ENCODE results near the gene DNM3. TPM values are rescaled to one million over a fixed set of nuclear protein-coding genes. Genes with fewer than 3 reads are reported as not detected.

Gene DNM3
- total and polyA plus RNA-seq, 2 of the 8 experiments (the other 6 are each of a cell fraction or from before 2014, with no cell fraction given), result 2.0 to 8.5 TPM

DNA sequence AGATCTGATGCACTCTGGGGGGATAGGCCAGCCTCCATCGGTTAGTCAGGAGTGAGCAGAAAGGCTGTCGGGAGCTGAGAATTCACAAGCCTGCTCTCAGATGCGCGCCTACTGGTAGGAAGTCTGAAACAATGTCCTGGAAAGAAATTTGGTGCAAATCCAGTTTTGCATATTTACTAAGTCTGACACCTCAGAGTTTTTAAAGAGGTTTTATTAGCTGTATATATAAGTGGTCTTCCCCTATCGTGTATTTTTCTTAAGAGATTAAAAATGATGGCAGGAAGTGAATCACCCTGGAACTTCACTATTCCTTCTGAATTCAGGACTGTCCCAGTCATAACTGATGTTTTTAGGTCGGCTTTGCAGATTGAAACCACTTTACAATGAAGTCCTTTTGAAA lies 479.4 kb downstream of the DNM3 start:
- H2BK20ac ChIP-seq (ENCODE audit: low read length), result no peak overlapping the region
- H2AFZ ChIP-seq (ENCODE audit: low read length), result no peak overlapping the region
- H3K4ac ChIP-seq (replicated peaks; ENCODE audit: insufficient read length, low read depth, low read length), result no peak overlapping the region
- no peaks in the 10 kb centered on the region for H3K79me2 ChIP-seq (ENCODE audit: control insufficient read depth in 1 of 2, insufficient read depth in 2 of 2, low read length in 2 of 2)
- no peak overlapping the region for H3K56ac ChIP-seq (replicated peaks; ENCODE audit: insufficient read length, low read depth, low read length)
- H3K4me1 ChIP-seq (replicated peaks in 1 of 4; ENCODE audit: control insufficient read depth in 3 of 4, insufficient read depth in 4 of 4, low read length in 3 of 4), result peaks cover 0 to 5% (median under 1%) of the 10 kb centered on the region in 4 experiments; a peak in 4 of 7 replicates
- no peak overlapping the region for H3K14ac ChIP-seq (ENCODE audit: insufficient read length)
- no peaks in the 10 kb centered on the region for H4K20me1 ChIP-seq (replicated peaks in 1 of 2; ENCODE audit: control insufficient read depth in 1 of 2, insufficient read depth in 2 of 2, low read length in 2 of 2)
- no peak overlapping the region for H3K9ac ChIP-seq (replicated peaks in 1 of 4; ENCODE audit: extremely low read depth in 1 of 4, low read depth in 3 of 4, low read length in 3 of 4)
- no peak overlapping the region for H2BK12ac ChIP-seq (ENCODE audit: low read depth, low read length)
- no peak overlapping the region for H3K27ac ChIP-seq (ENCODE audit: low read depth, low read length)
- no peak overlapping the region for H3K18ac ChIP-seq (ENCODE audit: extremely low read depth, low read length)
- H3K9me3 ChIP-seq (ENCODE audit: insufficient read depth in 2 of 2, low read depth in 1 of 2, low read length in 1 of 2), result no peaks in the 10 kb centered on the region
- H4K5ac ChIP-seq (ENCODE audit: insufficient read length, low read depth, low read length), result no peak overlapping the region
- DNase-seq (ENCODE audit: low read depth in 1 of 2, low spot score in 2 of 2) (no peak), FAIRE-seq (no peak)
- H2BK15ac ChIP-seq (ENCODE audit: low read length), result no peak overlapping the region
- no peak overlapping the region for H4K8ac ChIP-seq (ENCODE audit: extremely low read depth, insufficient read depth, low read length)
- WGBS, 2 experiments (ENCODE audit: extremely low coverage in 1 of 2, insufficient coverage in 1 of 2, insufficient read length in 1 of 2, insufficient replicate concordance in 2 of 2, low coverage in 1 of 2, low lambda C conversion rate in 2 of 2, missing lambda C conversion rate in 1 of 2), result 89% methylated on average over 6 of the region's 6 CpGs; no CpG with 5 or more reads in 1 of the 2 experiments
- no peak overlapping the region for H3K23ac ChIP-seq (ENCODE audit: insufficient read length)
- H2BK5ac ChIP-seq (ENCODE audit: low read depth, low read length), result no peak overlapping the region
- no peak overlapping the region for H3K4me2 ChIP-seq (ENCODE audit: insufficient read depth in 1 of 2, low read depth in 2 of 2, low read length in 2 of 2)
- no peak overlapping the region for H3K4me3 ChIP-seq (ENCODE audit: extremely low read depth in 1 of 4, insufficient read depth in 2 of 4, low read depth in 3 of 4, low read length in 4 of 4)
- no peaks in the 10 kb centered on the region for H3K23me2 ChIP-seq (ENCODE audit: low read depth, low read length)
- ChIA-PET CTCF (ENCODE audit: partially characterized antibody) (interaction anchor here (0.9 to 1.6 kb wide), 2 partner anchors 78 to 79 kb away, joined by 3 read pairs; no protein-coding TSS in a partner anchor), POLR2A (ENCODE audit: partially characterized antibody) (no interaction called here)
- H2AK5ac ChIP-seq (ENCODE audit: low read depth, low read length), result no peak overlapping the region
- no peak overlapping the region for H2BK120ac ChIP-seq (replicated peaks; ENCODE audit: low read depth, low read length)
- H4K91ac ChIP-seq (replicated peaks; ENCODE audit: insufficient read length, low read length), result no peak overlapping the region
- no peaks in the 10 kb centered on the region for H3K27me3 ChIP-seq (replicated peaks in 1 of 4; ENCODE audit: control insufficient read depth in 3 of 4, extremely low read depth in 1 of 4, insufficient read depth in 3 of 4, low read length in 3 of 4)
- H3K79me1 ChIP-seq (ENCODE audit: low read depth, low read length), result no peaks in the 10 kb centered on the region
- TF ChIP-seq SRF (IDR thresholded peaks at IDR 0.05; ENCODE audit: low read depth, low read length), result no peak
- TF ChIP-seq TAF7 (optimal IDR thresholded peaks at IDR 0.05; ENCODE audit: borderline replicate concordance, low read depth, low read length), result no peak
- no peak for TF ChIP-seq BRCA1 (IDR thresholded peaks at IDR 0.05; ENCODE audit: low read depth, low read length)
- TF ChIP-seq TAF1 (IDR thresholded peaks at IDR 0.05; ENCODE audit: low read depth, low read length), result no peak
- TF ChIP-seq NRF1 (IDR thresholded peaks at IDR 0.05; ENCODE audit: low read depth, low read length), result no peak
- no peak for TF ChIP-seq HDAC2 (IDR thresholded peaks at IDR 0.05; ENCODE audit: borderline replicate concordance in 1 of 2, low read depth in 2 of 2, low read length in 2 of 2)
- no peak for TF ChIP-seq TCF12 (IDR thresholded peaks at IDR 0.05; ENCODE audit: low read depth, low read length)
- no peak for TF ChIP-seq RAD21 (IDR thresholded peaks at IDR 0.05 in 1 of 2, conservative IDR thresholded peaks at IDR 0.05 in 1 of 2; ENCODE audit: low read depth in 2 of 2, low read length in 2 of 2)
- no peak for TF ChIP-seq RNF2 (IDR thresholded peaks at IDR 0.05; ENCODE audit: borderline replicate concordance, low read depth, low read length, missing control alignments, poor library complexity, severe bottlenecking)
- H3K36me3 ChIP-seq (ENCODE audit: control insufficient read depth in 2 of 4, insufficient read depth in 4 of 4, low read length in 3 of 4), result no peaks in the 10 kb centered on the region

Data from H1 (cell line).